Measurements from ENCODE around the gene GTF3C1. TPM values are rescaled to one million over a fixed set of nuclear protein-coding genes. Genes with fewer than 3 reads are reported as not detected.

GTF3C1 gene
- total RNA-seq, 1 donor: 59.0 TPM

DNA sequence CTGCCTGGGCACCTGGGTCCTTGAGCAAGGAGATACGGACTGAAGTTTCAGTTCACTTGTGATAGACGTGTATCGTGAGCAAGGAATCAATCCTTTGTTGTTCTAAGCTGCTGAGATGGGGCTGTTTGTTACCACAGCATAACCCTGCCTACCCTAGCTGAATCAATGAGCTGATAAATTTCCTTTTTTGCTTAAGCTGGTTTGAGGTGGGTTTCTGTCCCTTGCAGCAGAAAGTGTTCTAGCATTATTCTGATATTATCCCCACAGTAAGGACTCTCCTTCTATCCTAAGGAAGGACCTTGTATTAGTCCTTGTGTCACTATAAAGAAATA lies 96.3 kb downstream of the GTF3C1 start:
- Histone ChIP-seq H3K27me3 (ENCODE audit: insufficient read depth, low read length) (peaks cover 4% of the 10 kb centered on the region), H3K36me3 (ENCODE audit: insufficient read depth, low read length) (no peaks in the 10 kb centered on the region), H2AFZ (ENCODE audit: low read length) (no peak overlapping the region), H3K4me1 (ENCODE audit: insufficient read depth, low read length) (no peaks in the 10 kb centered on the region), H3K4me3 (ENCODE audit: insufficient read depth, low read length) (no peak overlapping the region), H3K4me2 (ENCODE audit: insufficient read depth, low read length) (no peak overlapping the region), H4K20me1 (ENCODE audit: insufficient read depth, low read length) (no peaks in the 10 kb centered on the region), H3K79me2 (ENCODE audit: insufficient read depth, low read length) (no peaks in the 10 kb centered on the region), H3K9me3 (ENCODE audit: low read depth, low read length) (no peaks in the 10 kb centered on the region), H3K27ac (ENCODE audit: low read depth, low read length) (no peak overlapping the region)
- TF ChIP-seq, protein P1, sequence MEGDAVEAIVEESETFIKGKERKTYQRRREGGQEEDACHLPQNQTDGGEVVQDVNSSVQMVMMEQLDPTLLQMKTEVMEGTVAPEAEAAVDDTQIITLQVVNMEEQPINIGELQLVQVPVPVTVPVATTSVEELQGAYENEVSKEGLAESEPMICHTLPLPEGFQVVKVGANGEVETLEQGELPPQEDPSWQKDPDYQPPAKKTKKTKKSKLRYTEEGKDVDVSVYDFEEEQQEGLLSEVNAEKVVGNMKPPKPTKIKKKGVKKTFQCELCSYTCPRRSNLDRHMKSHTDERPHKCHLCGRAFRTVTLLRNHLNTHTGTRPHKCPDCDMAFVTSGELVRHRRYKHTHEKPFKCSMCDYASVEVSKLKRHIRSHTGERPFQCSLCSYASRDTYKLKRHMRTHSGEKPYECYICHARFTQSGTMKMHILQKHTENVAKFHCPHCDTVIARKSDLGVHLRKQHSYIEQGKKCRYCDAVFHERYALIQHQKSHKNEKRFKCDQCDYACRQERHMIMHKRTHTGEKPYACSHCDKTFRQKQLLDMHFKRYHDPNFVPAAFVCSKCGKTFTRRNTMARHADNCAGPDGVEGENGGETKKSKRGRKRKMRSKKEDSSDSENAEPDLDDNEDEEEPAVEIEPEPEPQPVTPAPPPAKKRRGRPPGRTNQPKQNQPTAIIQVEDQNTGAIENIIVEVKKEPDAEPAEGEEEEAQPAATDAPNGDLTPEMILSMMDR (IDR thresholded peaks at IDR 0.05; ENCODE audit: extremely low read depth, low read depth, low read length): no peak
- DNase-seq (ENCODE audit: insufficient read length, low spot score, missing footprints): peak; percentile 9

- Histone ChIP-seq H3K4me1 (ENCODE audit: insufficient read depth, low read length) (no peaks in the 10 kb centered on the region), H3K27me3 (ENCODE audit: insufficient read depth, low read length) (peaks cover 4% of the 10 kb centered on the region), H3K4me3 (ENCODE audit: insufficient read depth, low read length) (no peak overlapping the region), H3K36me3 (ENCODE audit: insufficient read depth, low read length) (no peaks in the 10 kb centered on the region), H2AFZ (ENCODE audit: low read length) (no peak overlapping the region), H4K20me1 (ENCODE audit: insufficient read depth, low read length) (no peaks in the 10 kb centered on the region), H3K27ac (ENCODE audit: low read depth, low read length) (no peak overlapping the region), H3K79me2 (ENCODE audit: insufficient read depth, low read length) (no peaks in the 10 kb centered on the region), H3K4me2 (ENCODE audit: insufficient read depth, low read length) (no peak overlapping the region), H3K9me3 (ENCODE audit: low read depth, low read length) (no peaks in the 10 kb centered on the region)
- TF ChIP-seq, protein P1 (IDR thresholded peaks at IDR 0.05; ENCODE audit: extremely low read depth, low read depth, low read length): no peak
- DNase-seq (ENCODE audit: insufficient read length, low spot score, missing footprints): peak; percentile 83
Measured at GRCh38 chr16:27452569-27453493, 96.9 kb downstream of the GTF3C1 start.

GRCh38 chr16:27450196-27450549 lies 99.5 kb downstream of the GTF3C1 start:
- DNase-seq (ENCODE audit: insufficient read length, low spot score, missing footprints): no peak
- Histone ChIP-seq H3K4me2 (ENCODE audit: insufficient read depth, low read length) (no peak overlapping the region), H3K36me3 (ENCODE audit: insufficient read depth, low read length) (no peaks in the 10 kb centered on the region), H3K4me1 (ENCODE audit: insufficient read depth, low read length) (no peaks in the 10 kb centered on the region), H3K4me3 (ENCODE audit: insufficient read depth, low read length) (no peak overlapping the region), H3K27me3 (ENCODE audit: insufficient read depth, low read length) (peaks cover 4% of the 10 kb centered on the region), H2AFZ (ENCODE audit: low read length) (no peak overlapping the region), H3K27ac (ENCODE audit: low read depth, low read length) (no peak overlapping the region), H4K20me1 (ENCODE audit: insufficient read depth, low read length) (no peaks in the 10 kb centered on the region), H3K9me3 (ENCODE audit: low read depth, low read length) (no peaks in the 10 kb centered on the region), H3K79me2 (ENCODE audit: insufficient read depth, low read length) (no peaks in the 10 kb centered on the region)
- TF ChIP-seq, protein P1 (IDR thresholded peaks at IDR 0.05; ENCODE audit: extremely low read depth, low read depth, low read length): no peak

GRCh38 chr16:27449434-27450195 lies 100.1 kb downstream of the GTF3C1 start:
- Histone ChIP-seq H3K4me3 (ENCODE audit: insufficient read depth, low read length) (no peak overlapping the region), H4K20me1 (ENCODE audit: insufficient read depth, low read length) (no peaks in the 10 kb centered on the region), H3K27me3 (ENCODE audit: insufficient read depth, low read length) (peaks cover 4% of the 10 kb centered on the region), H3K27ac (ENCODE audit: low read depth, low read length) (no peak overlapping the region), H3K4me2 (ENCODE audit: insufficient read depth, low read length) (no peak overlapping the region), H3K36me3 (ENCODE audit: insufficient read depth, low read length) (no peaks in the 10 kb centered on the region), H3K9me3 (ENCODE audit: low read depth, low read length) (no peaks in the 10 kb centered on the region), H3K79me2 (ENCODE audit: insufficient read depth, low read length) (no peaks in the 10 kb centered on the region), H3K4me1 (ENCODE audit: insufficient read depth, low read length) (no peaks in the 10 kb centered on the region), H2AFZ (ENCODE audit: low read length) (no peak overlapping the region)
- peak; percentile 68 for DNase-seq (ENCODE audit: insufficient read length, low spot score, missing footprints)
- TF ChIP-seq, protein P1 (IDR thresholded peaks at IDR 0.05; ENCODE audit: extremely low read depth, low read depth, low read length): no peak

Data from osteoblast (primary cell).